Right ventricle myocardium inferior (tissue), 1 donor: Measurements from ENCODE around the gene TMEM132E. TPM values are rescaled to one million over a fixed set of nuclear protein-coding genes. Genes with fewer than 3 reads are reported as not detected.

Experiments
- ATAC-seq: fragments of 200-7000 bp; cut with Tn5 transposase; one replicate; pipeline ENCODE4 v1.9.1; 2020; ENCODE audit warnings: mild to moderate bottlenecking, moderate library complexity
- DNase-seq: peaks from one replicate; pipeline ENCODE4 v3.0.0; 2021; ENCODE audit errors: missing footprints
- intact Hi-C: fragments of 100-400 bp; cut with DNase I; formaldehyde crosslinking; loops from one replicate; pipeline ENCODE4 v1.11.0; 2022
- total RNA-seq: library from RNA; stranded (reverse); fragmentation: NEBNext Ultra II Directional; extraction: Animal tissue kit (Norgen Biotek cat#: 25700); gene quantifications from one replicate; pipeline ENCODE4 v1.2.1, GENCODE V29; 2021
- donor health status: DM: no; HTN: yes; CAD: no; lungs with severe emphysema.

Gene TMEM132E
- total RNA-seq, 1 donor from 2014 or later = not detected

- no peak for ATAC-seq
Observed at GRCh38 chr17:34566201-34566600, 13.2 kb upstream of the TMEM132E start.

DNA sequence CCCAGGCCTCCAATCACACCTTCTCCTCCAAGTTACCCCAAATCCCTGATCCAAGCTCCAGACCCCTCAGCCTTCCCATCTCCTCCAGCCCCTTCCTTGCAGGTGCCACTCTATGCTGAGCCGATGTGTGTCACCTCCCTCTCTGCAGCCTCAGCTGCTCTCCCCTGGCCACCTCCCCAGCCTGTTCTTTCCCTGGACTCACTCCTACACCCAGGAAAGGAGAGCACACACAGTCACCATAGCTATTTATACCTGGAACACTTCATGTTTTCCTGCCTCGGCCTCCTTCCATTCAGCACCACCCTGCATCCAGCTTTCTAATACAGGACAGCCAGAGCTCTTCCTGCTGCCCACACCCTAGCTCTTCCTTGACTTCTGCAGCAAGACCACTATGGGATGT is 12.5 kb upstream of the TMEM132E start:
- ATAC-seq = no peak
- DNase-seq = no peak
- intact Hi-C loops = no loop called here

More at GRCh38 chr17:34566201-34566600, 13.2 kb upstream of the TMEM132E start:
- no peak for DNase-seq
- intact Hi-C loops = no loop called here

DNA sequence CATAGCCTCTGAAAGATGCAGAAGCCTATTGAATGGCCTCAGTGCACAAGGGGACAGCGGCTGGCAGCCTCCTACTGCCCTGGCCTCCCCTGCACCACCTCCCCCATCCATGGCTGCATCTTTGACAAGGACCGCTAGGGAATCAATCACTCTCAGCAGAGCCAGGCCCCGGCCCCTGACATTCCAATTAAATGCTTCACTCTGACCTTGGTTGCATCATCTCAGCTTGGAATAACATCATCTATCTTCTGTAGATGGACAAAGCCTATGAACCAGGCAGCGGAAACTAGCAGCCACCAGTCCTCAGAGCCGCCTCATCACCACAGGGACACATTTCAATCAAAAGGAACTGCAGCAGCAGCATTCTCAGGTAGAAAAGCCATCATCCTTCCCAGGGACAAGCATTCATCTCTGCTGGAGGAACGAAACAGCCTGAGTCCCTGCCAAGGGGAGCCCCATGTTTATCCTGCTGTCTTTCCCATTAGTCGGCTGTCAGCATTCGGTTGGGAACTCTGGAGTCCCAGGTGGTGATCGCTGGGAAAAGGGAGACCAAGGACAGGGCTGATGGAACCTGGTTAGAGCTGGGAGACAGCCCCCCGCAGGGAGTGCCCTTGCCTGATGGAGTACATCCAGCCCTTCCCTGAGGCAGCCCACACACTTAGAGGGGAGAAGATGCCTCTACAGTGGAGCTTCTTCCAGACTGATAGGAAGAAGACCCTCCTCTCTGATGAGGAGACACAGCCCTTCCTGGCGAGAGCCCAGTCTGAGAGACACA is 11.5 kb upstream of the TMEM132E start:
- intact Hi-C loops = no loop called here
- no peak for ATAC-seq
- DNase-seq = no peak

DNA sequence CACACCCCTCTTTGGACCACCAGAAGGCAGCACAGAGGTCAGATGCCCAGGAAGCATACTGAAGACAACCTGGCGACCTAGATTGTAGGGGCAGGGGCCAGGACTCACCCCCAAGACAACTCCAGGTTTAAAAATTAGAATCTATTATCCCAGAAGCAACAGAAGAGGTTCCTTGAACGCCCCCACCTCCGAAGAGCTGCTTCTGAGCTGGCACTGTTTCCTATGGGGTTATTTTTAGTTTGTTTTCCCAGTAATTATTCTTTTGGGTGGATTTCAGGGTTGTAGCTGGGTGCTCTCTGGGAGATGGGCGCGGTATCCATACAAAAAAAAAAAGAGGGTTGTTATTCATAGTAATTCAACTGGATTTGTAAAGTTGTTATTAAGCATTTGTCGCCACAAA is 10.4 kb upstream of the TMEM132E start:
- no peak for DNase-seq
- no peak for ATAC-seq
- intact Hi-C loops = no loop called here

DNA sequence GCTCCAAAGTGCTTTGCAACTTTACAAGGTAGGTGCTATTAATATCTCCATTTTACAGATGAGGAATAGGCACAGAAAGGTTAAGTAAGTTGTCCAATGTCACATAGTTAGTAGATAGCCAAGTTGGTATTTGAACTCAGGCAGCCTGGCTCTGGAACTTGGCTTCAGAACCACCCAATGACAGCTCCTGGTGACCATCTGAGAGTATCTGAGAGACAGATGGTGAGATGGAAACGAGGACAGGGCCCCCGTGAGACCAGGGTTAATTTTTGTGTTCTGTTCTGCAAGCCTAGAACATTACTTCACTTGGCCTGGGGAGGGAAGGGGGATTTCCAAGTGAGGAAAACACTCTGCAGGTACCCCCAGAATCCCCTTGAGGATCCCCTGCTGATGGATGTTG is 9.8 kb upstream of the TMEM132E start:
- DNase-seq (no peak), ATAC-seq (no peak)
- intact Hi-C loops = no loop called here

DNA sequence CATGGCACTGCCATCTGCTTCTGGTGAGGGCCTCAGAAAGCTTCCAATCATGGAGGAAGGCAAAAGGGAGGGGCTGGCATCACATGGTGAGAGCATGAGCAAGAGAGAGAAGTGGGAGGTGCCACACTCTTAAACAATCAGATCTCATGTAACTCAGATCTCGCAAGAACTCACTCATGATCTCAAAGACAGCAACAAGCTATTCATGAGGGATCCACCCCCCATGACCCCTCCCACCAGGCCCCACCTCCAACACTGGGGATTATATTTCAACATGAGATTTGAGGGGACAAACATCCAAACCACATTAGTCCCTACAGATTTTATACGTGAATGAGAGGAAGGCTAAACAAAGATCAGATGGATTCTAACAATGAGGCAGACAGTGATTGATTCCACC is 8.9 kb upstream of the TMEM132E start:
- intact Hi-C loops = no loop called here
- ATAC-seq (no peak), DNase-seq (no peak)

- intact Hi-C loops = no loop called here
- DNase-seq (no peak), ATAC-seq (no peak)
Observed at GRCh38 chr17:34571428-34572130, 7.8 kb upstream of the TMEM132E start.

GRCh38 chr17:34572483-34572882 is 6.9 kb upstream of the TMEM132E start:
- no peak for DNase-seq
- ATAC-seq = no peak
- intact Hi-C loops = no loop called here

DNA sequence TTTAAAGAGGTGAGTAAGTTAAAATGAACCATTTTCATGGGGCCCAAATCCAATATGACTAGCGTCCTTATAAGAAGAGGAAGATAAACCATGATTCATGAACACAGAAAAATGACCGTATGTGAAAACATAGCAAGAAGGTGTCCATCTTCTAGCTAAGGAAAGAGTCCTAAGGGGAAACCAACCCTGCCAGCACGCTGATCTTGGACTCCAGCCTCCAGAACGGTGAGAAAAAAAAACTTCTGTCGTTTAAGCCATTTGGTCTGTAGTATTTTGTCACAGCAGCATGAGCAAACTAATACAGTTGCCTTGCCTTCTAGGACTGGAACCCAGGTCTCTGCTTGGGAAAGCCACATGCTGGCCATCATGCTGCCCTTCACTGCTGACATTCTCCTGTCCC is 4.2 kb upstream of the TMEM132E start:
- ATAC-seq (no peak), DNase-seq (no peak)
- intact Hi-C loops = no loop called here

DNA sequence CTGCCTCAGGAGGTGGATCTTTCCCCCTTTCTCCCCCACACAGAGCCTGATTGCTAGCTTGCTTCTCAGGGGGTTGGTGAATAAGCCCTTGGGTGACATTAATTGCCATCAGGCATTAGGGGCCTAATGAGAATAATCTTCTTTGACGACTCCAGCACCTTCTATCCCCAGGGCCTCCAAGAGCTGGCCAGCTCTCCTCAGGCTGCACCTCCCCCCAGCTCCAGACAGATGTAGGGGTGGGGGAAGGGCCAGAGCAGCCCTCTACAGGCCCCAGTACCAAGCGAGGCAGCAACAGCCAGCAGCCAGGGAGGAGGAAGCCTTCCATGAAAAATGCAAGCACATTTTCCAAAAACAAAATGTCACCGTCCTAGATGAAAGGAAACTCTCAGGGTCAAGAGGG is 1.4 kb upstream of the TMEM132E start:
- intact Hi-C loops = no loop called here
- DNase-seq = no peak
- ATAC-seq = no peak

DNA sequence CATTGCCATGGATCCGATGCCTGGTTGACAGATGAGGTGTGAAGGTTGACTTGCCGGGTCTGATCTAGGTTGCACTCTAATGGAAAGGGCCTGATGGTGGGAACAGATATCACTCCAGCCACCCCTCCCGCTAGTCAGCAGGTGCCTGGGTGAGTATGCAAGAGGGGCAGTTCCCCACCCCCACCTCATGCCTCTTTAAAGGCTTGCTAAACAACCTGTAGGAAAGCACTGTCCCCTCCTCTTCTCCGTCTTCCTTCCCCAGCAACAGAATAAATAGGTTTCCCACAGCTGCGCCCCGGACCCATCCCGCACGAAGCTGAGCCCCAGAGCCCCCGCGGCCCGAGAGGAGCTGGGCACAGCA is 746 bp upstream of the TMEM132E start:
- ATAC-seq (no peak), DNase-seq (no peak)
- intact Hi-C loops = no loop called here

- ATAC-seq (peak; percentile 29), DNase-seq (no peak)
- intact Hi-C loops = no loop called here
Observed at GRCh38 chr17:34579979-34580684, 750 bp downstream of the TMEM132E start.

DNA sequence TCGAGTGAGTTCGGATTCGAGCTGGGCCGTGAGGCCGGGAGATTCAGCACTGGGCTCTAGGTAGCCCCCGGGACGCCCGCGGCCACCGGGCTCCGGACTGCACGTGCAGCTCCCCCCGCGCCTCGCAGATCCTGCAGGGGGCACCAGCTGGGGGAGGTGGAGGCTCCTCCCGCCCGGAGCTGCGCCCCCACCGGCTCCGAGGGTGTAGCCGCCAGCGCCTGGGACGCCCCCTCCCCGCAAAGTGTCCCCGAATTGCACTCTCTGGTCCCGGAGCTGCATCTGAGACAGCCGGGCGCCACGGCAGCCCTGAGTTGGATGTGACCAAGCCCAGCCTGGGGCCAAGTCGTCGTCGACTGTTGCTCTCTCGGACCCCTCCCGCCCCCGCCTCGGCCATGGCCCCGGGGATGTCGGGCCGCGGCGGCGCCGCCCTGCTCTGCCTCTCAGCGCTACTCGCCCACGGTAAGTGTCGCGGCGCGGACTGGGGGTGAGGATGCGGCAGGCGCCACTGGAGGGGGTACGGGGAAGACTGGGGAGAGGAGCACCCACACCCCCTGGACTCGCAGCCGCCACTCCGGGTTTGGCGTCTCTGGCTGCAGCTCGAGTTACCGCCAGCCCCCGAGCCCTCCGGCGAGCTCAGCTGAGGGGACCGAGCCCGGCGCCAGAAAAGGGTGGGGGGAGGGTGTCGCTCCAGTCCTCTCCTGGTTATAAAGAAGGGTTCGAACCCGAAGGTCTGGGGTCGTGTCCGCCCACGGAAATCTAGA is 1.5 kb downstream of the TMEM132E start:
- intact Hi-C loops = no loop called here
- DNase-seq = no peak
- ATAC-seq = no peak

- ATAC-seq (no peak), DNase-seq (no peak)
- intact Hi-C loops = no loop called here
Observed at GRCh38 chr17:34581446-34582184, 2.2 kb downstream of the TMEM132E start.

GRCh38 chr17:34582185-34582900 is 3.0 kb downstream of the TMEM132E start:
- intact Hi-C loops = no loop called here

DNA sequence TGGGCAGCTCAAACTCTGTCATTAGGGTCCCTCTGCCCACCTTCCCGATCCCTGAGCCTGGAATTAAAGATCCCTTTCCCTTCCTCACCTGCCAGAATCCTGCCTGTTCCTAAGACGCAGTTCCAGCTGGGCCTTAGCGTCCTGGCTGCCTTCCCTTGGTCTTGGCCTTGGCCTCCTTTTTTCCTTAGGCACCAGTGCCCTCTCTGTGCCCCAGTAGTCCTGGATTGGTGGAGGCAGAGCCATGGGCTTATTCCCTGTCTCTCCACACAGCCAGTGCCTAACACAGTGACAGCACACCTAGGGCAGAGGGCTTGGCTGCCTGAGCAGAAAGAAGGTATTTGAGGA is 3.5 kb downstream of the TMEM132E start:
- DNase-seq (no peak), ATAC-seq (no peak)
- intact Hi-C loops = no loop called here

More at GRCh38 chr17:34582185-34582900, 3.0 kb downstream of the TMEM132E start:
- ATAC-seq (no peak), DNase-seq (no peak)

DNA sequence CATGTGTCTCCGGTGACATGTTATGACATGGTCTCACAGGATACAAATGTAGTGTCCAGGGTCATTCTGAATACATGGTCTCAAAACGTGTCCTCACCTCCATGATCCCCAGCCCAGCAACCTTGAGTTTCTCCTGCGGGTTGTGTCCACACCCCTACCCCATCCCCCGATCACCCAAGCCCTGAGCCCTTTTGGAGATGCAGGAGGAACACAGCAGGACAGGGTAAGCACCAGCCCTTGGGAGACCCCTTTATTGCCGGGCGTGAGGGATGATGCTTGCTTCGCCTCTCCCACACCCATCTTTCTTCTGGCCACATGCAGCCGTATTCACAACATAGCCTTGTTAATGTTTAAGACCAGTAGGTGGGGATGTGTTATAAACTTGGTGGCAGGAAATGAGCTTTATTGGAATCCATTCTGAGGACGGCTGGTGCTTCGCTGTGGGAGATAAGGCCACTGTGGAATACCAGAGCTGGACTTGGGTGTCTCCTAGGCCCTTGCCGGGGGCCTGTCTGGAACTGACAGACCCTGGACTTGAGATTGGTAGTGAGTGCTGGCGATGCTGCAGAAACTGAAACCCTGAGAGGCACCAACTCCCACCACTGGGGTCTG is 5.5 kb downstream of the TMEM132E start:
- DNase-seq (no peak), ATAC-seq (peak; percentile 14)
- intact Hi-C loops = no loop called here
